ENCODE measurements around the gene LRMDA.

LRMDA gene

GRCh38 chr10:76074659-76075058 is 643.2 kb downstream of the LRMDA start:
- TF ChIP-seq CEBPB (IDR thresholded peaks at IDR 0.05): no peak
- TF ChIP-seq USF1 (IDR thresholded peaks at IDR 0.05): no peak
- no peak for TF ChIP-seq EP300 (IDR thresholded peaks at IDR 0.05; ENCODE audit: borderline replicate concordance)
- TF ChIP-seq NFIC (IDR thresholded peaks at IDR 0.05): no peak
- no peak for TF ChIP-seq TCF12 (IDR thresholded peaks at IDR 0.05; ENCODE audit: low read depth)
- TF ChIP-seq EGR1 (IDR thresholded peaks at IDR 0.05): no peak

GRCh38 chr10:76080451-76080850 is 649.0 kb downstream of the LRMDA start:
- TF ChIP-seq EP300 (IDR thresholded peaks at IDR 0.05; ENCODE audit: borderline replicate concordance): no peak
- no peak for TF ChIP-seq TCF12 (IDR thresholded peaks at IDR 0.05; ENCODE audit: low read depth)
- no peak for TF ChIP-seq RAD21 (IDR thresholded peaks at IDR 0.05; ENCODE audit: low read depth)

- TF ChIP-seq USF1 (IDR thresholded peaks at IDR 0.05) (no peak), TEAD4 (IDR thresholded peaks at IDR 0.05) (no peak), ZBTB7A (IDR thresholded peaks at IDR 0.05; ENCODE audit: low read depth) (no peak), RAD21 (IDR thresholded peaks at IDR 0.05; ENCODE audit: low read depth) (no peak), CREB1 (IDR thresholded peaks at IDR 0.05; ENCODE audit: low read depth) (no peak), MAX (IDR thresholded peaks at IDR 0.05) (no peak), REST (IDR thresholded peaks at IDR 0.05; ENCODE audit: low read depth) (no peak), FOXM1 (IDR thresholded peaks at IDR 0.05; ENCODE audit: borderline replicate concordance, low read depth) (no peak), CEBPB (IDR thresholded peaks at IDR 0.05) (no peak)
Observed at GRCh38 chr10:76080991-76081390, 649.6 kb downstream of the LRMDA start.

- TF ChIP-seq EGR1 (IDR thresholded peaks at IDR 0.05): no peak
- no peak for TF ChIP-seq REST (IDR thresholded peaks at IDR 0.05; ENCODE audit: low read depth)
- no peak for TF ChIP-seq MAX (IDR thresholded peaks at IDR 0.05)
- no peak for TF ChIP-seq RAD21 (IDR thresholded peaks at IDR 0.05; ENCODE audit: low read depth)
- no peak for TF ChIP-seq TAF1 (IDR thresholded peaks at IDR 0.05; ENCODE audit: low read depth)
- no peak for TF ChIP-seq CEBPB (IDR thresholded peaks at IDR 0.05)
- TF ChIP-seq USF1 (IDR thresholded peaks at IDR 0.05): no peak
- no peak for TF ChIP-seq TCF12 (IDR thresholded peaks at IDR 0.05; ENCODE audit: low read depth)
- TF ChIP-seq EP300 (IDR thresholded peaks at IDR 0.05; ENCODE audit: borderline replicate concordance): no peak
- no peak for TF ChIP-seq ZBTB7A (IDR thresholded peaks at IDR 0.05; ENCODE audit: low read depth)
- no peak for TF ChIP-seq TEAD4 (IDR thresholded peaks at IDR 0.05)
- no peak for TF ChIP-seq FOXM1 (IDR thresholded peaks at IDR 0.05; ENCODE audit: borderline replicate concordance, low read depth)
- TF ChIP-seq NFIC (IDR thresholded peaks at IDR 0.05): no peak
- TF ChIP-seq CREB1 (IDR thresholded peaks at IDR 0.05; ENCODE audit: low read depth): no peak
- no peak for TF ChIP-seq YY1 (IDR thresholded peaks at IDR 0.05; ENCODE audit: low read depth)
Observed at GRCh38 chr10:76082232-76082631, 650.8 kb downstream of the LRMDA start.

- TF ChIP-seq FOXM1 (IDR thresholded peaks at IDR 0.05; ENCODE audit: borderline replicate concordance, low read depth) (no peak), EGR1 (IDR thresholded peaks at IDR 0.05) (no peak), NFIC (IDR thresholded peaks at IDR 0.05) (no peak), TAF1 (IDR thresholded peaks at IDR 0.05; ENCODE audit: low read depth) (no peak), REST (IDR thresholded peaks at IDR 0.05; ENCODE audit: low read depth) (no peak), EP300 (IDR thresholded peaks at IDR 0.05; ENCODE audit: borderline replicate concordance) (no peak), USF1 (IDR thresholded peaks at IDR 0.05) (no peak), TCF12 (IDR thresholded peaks at IDR 0.05; ENCODE audit: low read depth) (no peak), TEAD4 (IDR thresholded peaks at IDR 0.05) (no peak), ZBTB7A (IDR thresholded peaks at IDR 0.05; ENCODE audit: low read depth) (no peak), CEBPB (IDR thresholded peaks at IDR 0.05) (no peak), YY1 (IDR thresholded peaks at IDR 0.05; ENCODE audit: low read depth) (no peak), CREB1 (IDR thresholded peaks at IDR 0.05; ENCODE audit: low read depth) (no peak), RAD21 (IDR thresholded peaks at IDR 0.05; ENCODE audit: low read depth) (no peak), MAX (IDR thresholded peaks at IDR 0.05) (no peak)
Observed at GRCh38 chr10:76082956-76083355, 651.5 kb downstream of the LRMDA start.

Data from Ishikawa (cell line).